HG03575 (cell line): ENCODE measurements around the gene BBS12.
"Not testable (repeated sequence)": the region's sequence is repeated elsewhere in the genome, so short reads cannot be mapped to it uniquely, and the experiment has no call there.

ENCODE experiments used
- ATAC-seq: cut with Tn5 transposase; IDR thresholded peaks from one replicate; pipeline ENCODE4 v1.9.1; 2021; ENCODE audit not compliant: unreplicated experiment, insufficient number of reproducible peaks, low FRiP score; ENCODE audit errors: extremely low read depth

BBS12 gene

DNA sequence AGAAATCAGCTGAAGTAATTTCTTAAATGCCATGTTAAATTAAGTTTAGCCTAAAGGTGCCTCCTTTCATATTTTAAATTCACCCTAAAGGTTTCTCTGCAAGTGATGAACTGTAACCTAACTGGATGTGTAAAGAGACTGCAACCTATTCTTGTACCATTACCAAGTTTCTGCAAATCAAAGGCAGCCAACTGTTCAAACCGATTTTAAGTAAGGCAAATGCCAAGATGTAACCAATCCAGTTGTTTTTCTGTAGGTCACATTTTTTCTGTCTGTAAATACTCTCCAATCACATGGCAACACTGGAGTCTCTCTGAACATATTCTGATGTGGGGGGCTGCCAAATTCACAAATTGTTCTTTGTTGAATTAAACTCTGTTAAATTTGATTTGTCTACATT lies 51.8 kb downstream of the BBS12 start:
- ATAC-seq, result no peak

DNA sequence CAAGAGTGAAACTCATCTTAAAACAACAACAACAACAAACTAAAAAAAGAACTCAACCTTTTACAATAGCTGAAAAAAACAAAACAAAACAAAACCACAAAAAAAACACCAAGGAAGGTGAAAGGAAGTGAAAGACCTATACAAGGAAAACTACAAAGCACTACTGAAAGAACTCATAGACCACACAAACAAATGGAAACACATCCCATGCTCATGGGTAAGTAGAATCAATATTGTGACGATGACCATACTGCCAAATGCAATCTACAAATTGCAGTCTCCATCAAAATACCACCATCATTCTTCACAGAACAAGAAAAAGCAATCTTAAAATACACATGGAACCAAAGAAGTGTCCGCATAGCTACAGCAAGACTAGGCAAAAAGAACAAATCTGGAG lies 52.6 kb downstream of the BBS12 start:
- ATAC-seq, result no peak

DNA sequence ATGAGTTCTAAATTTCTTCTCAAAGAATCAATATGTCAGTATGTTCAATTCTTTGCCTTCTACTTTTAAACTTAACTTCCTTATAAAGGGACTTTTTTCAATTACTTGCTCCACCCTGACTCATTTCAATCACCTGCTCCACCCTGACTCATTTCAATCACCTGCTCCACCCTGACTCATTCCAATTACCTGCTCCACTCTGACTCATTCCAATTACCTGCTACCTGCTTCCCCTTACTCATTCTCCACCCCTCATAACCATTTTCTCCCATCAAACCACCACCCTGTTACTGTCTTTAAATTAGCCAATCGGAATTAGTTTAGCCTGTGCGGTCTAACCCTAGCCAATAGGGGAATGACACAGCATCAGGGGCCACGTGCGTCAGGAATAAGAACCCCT lies 53.8 kb downstream of the BBS12 start:
- not testable (repeated sequence) for ATAC-seq

- not testable (repeated sequence) for ATAC-seq
These were observed 54.4 kb downstream of the BBS12 start for GRCh38 chr4:122786920-122787319.

GRCh38 chr4:122787940-122788339 lies 55.4 kb downstream of the BBS12 start:
- no peak for ATAC-seq

- ATAC-seq, result no peak
These were observed 56.4 kb downstream of the BBS12 start for GRCh38 chr4:122788935-122789334.

GRCh38 chr4:122793811-122794210 lies 61.3 kb downstream of the BBS12 start:
- no peak for ATAC-seq
